Mononuclear cell (primary cell): ENCODE data around the gene KYNU. TPM values are rescaled to one million over a fixed set of nuclear protein-coding genes. Genes with fewer than 3 reads are reported as not detected.
"Not testable (repeated sequence)": the region's sequence is repeated elsewhere in the genome, so short reads cannot be mapped to it uniquely, and the experiment has no call there.

Experiments
- H3K27me3 ChIP-seq: 2 replicates; pipeline ENCODE4 v1.6.0; 2011; ENCODE audit warnings: low read length, control low read depth; ENCODE audit not compliant: insufficient read depth
- H3K4me1 ChIP-seq: 2 replicates; pipeline ENCODE4 v1.5.1; 2011; ENCODE audit warnings: mild to moderate bottlenecking, low read length, control low read depth; ENCODE audit not compliant: insufficient read depth
- H3K4me3 ChIP-seq: 2 replicates; pipeline ENCODE4 v1.5.1; 2011; ENCODE audit warnings: mild to moderate bottlenecking, low read length, moderate library complexity
- H3K9me3 ChIP-seq: 2 replicates; pipeline ENCODE4 v1.5.1; 2011; ENCODE audit warnings: low read depth, mild to moderate bottlenecking, control low read depth, low read length
- total RNA-seq: library from RNA; depleted of rRNA; stranded (reverse); fragments of >200 nt; gene quantifications from one replicate; pipeline ENCODE4 v1.2.3, GENCODE V29; 2012

Gene KYNU
- total RNA-seq, 1 donor = 35.9 TPM

GRCh38 chr2:142879151-142879550 lies 1.7 kb downstream of the KYNU start:
- no peaks in the 10 kb centered on the region for H3K9me3 ChIP-seq
- peak overlapping the region; percentile 42 for H3K4me3 ChIP-seq
- H3K27me3 ChIP-seq = no peaks in the 10 kb centered on the region
- H3K4me1 ChIP-seq = peaks cover 25% of the 10 kb centered on the region

GRCh38 chr2:142880279-142880678 lies 2.8 kb downstream of the KYNU start:
- Histone ChIP-seq H3K4me3 (no peak overlapping the region), H3K27me3 (no peaks in the 10 kb centered on the region), H3K4me1 (peaks cover 21% of the 10 kb centered on the region), H3K9me3 (no peaks in the 10 kb centered on the region)

- Histone ChIP-seq H3K4me1 (peaks cover 15% of the 10 kb centered on the region), H3K4me3 (no peak overlapping the region), H3K27me3 (no peaks in the 10 kb centered on the region), H3K9me3 (no peaks in the 10 kb centered on the region)
Measured at GRCh38 chr2:142881619-142882018, 4.2 kb downstream of the KYNU start.

- not testable (repeated sequence) for H3K27me3 ChIP-seq, H3K9me3 ChIP-seq, H3K4me3 ChIP-seq
- H3K4me1 ChIP-seq = peaks cover 11% of the 10 kb centered on the region
Measured at GRCh38 chr2:142882500-142882899, 5.0 kb downstream of the KYNU start.

GRCh38 chr2:142883526-142883925 lies 6.1 kb downstream of the KYNU start:
- Histone ChIP-seq H3K4me1 (peaks cover 11% of the 10 kb centered on the region), H3K9me3 (no peaks in the 10 kb centered on the region)

GRCh38 chr2:142885543-142885942 lies 8.1 kb downstream of the KYNU start:
- H3K9me3 ChIP-seq = no peaks in the 10 kb centered on the region
- no peaks in the 10 kb centered on the region for H3K27me3 ChIP-seq
- H3K4me3 ChIP-seq = no peak overlapping the region
- H3K4me1 ChIP-seq = no peaks in the 10 kb centered on the region

More at GRCh38 chr2:142883526-142883925, 6.1 kb downstream of the KYNU start:
- Histone ChIP-seq H3K4me3 (no peak overlapping the region), H3K27me3 (no peaks in the 10 kb centered on the region)

- no peaks in the 10 kb centered on the region for H3K4me1 ChIP-seq
- no peaks in the 10 kb centered on the region for H3K27me3 ChIP-seq
- H3K4me3 ChIP-seq = no peak overlapping the region
- H3K9me3 ChIP-seq = no peaks in the 10 kb centered on the region
Measured at GRCh38 chr2:142892715-142893114, 15.3 kb downstream of the KYNU start.

- no peak overlapping the region for H3K4me3 ChIP-seq
- H3K4me1 ChIP-seq = no peaks in the 10 kb centered on the region
- H3K9me3 ChIP-seq = no peaks in the 10 kb centered on the region
- no peaks in the 10 kb centered on the region for H3K27me3 ChIP-seq
Measured at GRCh38 chr2:142893241-142893640, 15.8 kb downstream of the KYNU start.

GRCh38 chr2:142897807-142898206 lies 20.3 kb downstream of the KYNU start:
- no peaks in the 10 kb centered on the region for H3K9me3 ChIP-seq
- H3K4me3 ChIP-seq = no peak overlapping the region
- H3K4me1 ChIP-seq = no peaks in the 10 kb centered on the region
- no peaks in the 10 kb centered on the region for H3K27me3 ChIP-seq

- not testable (repeated sequence) for H3K9me3 ChIP-seq, H3K27me3 ChIP-seq, H3K4me1 ChIP-seq, H3K4me3 ChIP-seq
Measured at GRCh38 chr2:142900327-142900726, 22.9 kb downstream of the KYNU start.

- Histone ChIP-seq H3K4me1 (no peaks in the 10 kb centered on the region), H3K4me3 (no peak overlapping the region)
Measured at GRCh38 chr2:142901780-142902179, 24.3 kb downstream of the KYNU start.

GRCh38 chr2:142903726-142904125 lies 26.3 kb downstream of the KYNU start:
- not testable (repeated sequence) for H3K27me3 ChIP-seq, H3K4me3 ChIP-seq, H3K9me3 ChIP-seq, H3K4me1 ChIP-seq

More at GRCh38 chr2:142901780-142902179, 24.3 kb downstream of the KYNU start:
- no peaks in the 10 kb centered on the region for H3K27me3 ChIP-seq
- H3K9me3 ChIP-seq = no peaks in the 10 kb centered on the region

- no peaks in the 10 kb centered on the region for H3K9me3 ChIP-seq
- no peaks in the 10 kb centered on the region for H3K27me3 ChIP-seq
- H3K4me3 ChIP-seq = no peak overlapping the region
- no peaks in the 10 kb centered on the region for H3K4me1 ChIP-seq
Measured at GRCh38 chr2:142907653-142908052, 30.2 kb downstream of the KYNU start.

GRCh38 chr2:142914507-142915313 lies 37.2 kb downstream of the KYNU start:
- Histone ChIP-seq H3K4me3 (no peak overlapping the region), H3K9me3 (no peaks in the 10 kb centered on the region), H3K4me1 (no peaks in the 10 kb centered on the region), H3K27me3 (peaks cover 2% of the 10 kb centered on the region)

GRCh38 chr2:142915502-142915901 lies 38.0 kb downstream of the KYNU start:
- no peaks in the 10 kb centered on the region for H3K9me3 ChIP-seq

GRCh38 chr2:142918624-142919023 lies 41.2 kb downstream of the KYNU start:
- Histone ChIP-seq H3K9me3 (no peaks in the 10 kb centered on the region), H3K4me1 (no peaks in the 10 kb centered on the region), H3K27me3 (peaks cover 2% of the 10 kb centered on the region), H3K4me3 (no peak overlapping the region)

More at GRCh38 chr2:142915502-142915901, 38.0 kb downstream of the KYNU start:
- Histone ChIP-seq H3K27me3 (peaks cover 2% of the 10 kb centered on the region), H3K4me3 (no peak overlapping the region), H3K4me1 (no peaks in the 10 kb centered on the region)
